Transverse colon (tissue), 4 donors: ENCODE measurements around the gene RMDN3.

Experiments
- POLR2A ChIP-seq: fragments of 450-650 bp; IDR thresholded peaks from one replicate; pipeline ENCODE4 v1.6.1; 2016; ENCODE audit warnings: antibody characterized with exemption, mild to moderate bottlenecking, moderate library complexity
- POLR2AphosphoS5 ChIP-seq, 3 donors: sonication (generic); formaldehyde crosslinking; IDR thresholded peaks; one replicate each; pipeline ENCODE4 v1.6.1; 2016; ENCODE audit warnings: antibody characterized with exemption in 3 of 3
- TF ChIP-seq, protein P1 (sequence below), 5 experiments: fragments of 200-600 bp in 3 of 5; fragments of 450-650 bp in 2 of 5; sonication (generic) in 3 of 5; IDR thresholded peaks; 1 replicate in 2 of 5; 2 replicates in 3 of 5; pipeline ENCODE4 v1.5.1; 2016 to 2017; ENCODE audit warnings: antibody characterized with exemption in 5 of 5, inconsistent platforms in 3 of 5, mild to moderate bottlenecking in 2 of 5, moderate library complexity in 1 of 5

GRCh38 chr15:40702077-40702476 is 53.0 kb downstream of the RMDN3 start:
- TF ChIP-seq, protein P1, sequence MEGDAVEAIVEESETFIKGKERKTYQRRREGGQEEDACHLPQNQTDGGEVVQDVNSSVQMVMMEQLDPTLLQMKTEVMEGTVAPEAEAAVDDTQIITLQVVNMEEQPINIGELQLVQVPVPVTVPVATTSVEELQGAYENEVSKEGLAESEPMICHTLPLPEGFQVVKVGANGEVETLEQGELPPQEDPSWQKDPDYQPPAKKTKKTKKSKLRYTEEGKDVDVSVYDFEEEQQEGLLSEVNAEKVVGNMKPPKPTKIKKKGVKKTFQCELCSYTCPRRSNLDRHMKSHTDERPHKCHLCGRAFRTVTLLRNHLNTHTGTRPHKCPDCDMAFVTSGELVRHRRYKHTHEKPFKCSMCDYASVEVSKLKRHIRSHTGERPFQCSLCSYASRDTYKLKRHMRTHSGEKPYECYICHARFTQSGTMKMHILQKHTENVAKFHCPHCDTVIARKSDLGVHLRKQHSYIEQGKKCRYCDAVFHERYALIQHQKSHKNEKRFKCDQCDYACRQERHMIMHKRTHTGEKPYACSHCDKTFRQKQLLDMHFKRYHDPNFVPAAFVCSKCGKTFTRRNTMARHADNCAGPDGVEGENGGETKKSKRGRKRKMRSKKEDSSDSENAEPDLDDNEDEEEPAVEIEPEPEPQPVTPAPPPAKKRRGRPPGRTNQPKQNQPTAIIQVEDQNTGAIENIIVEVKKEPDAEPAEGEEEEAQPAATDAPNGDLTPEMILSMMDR (IDR thresholded peaks at IDR 0.05): peak in 2 of 5 experiments; percentile 6 to 22
- TF ChIP-seq POLR2A: no peak
- TF ChIP-seq POLR2AphosphoS5 (IDR thresholded peaks at IDR 0.05): no peak
